K562 (cell line): Measurements from ENCODE around the gene APC2. TPM values are rescaled to one million over a fixed set of nuclear protein-coding genes. Genes with fewer than 3 reads are reported as not detected.
A peak's percentile ranks its signal among the peaks of the same experiment; 100 is the strongest.

Experiments
- ESRRA ChIP-seq: fragments of 450-650 bp; IDR thresholded peaks from 2 replicates; pipeline ENCODE4 v1.6.1; 2014; ENCODE audit warnings: low read depth, mild to moderate bottlenecking, moderate library complexity, borderline replicate concordance
- GTF2E2 ChIP-seq: fragments of 200-800 bp; sonication (Bioruptor generic); IDR thresholded peaks from 2 replicates; pipeline ENCODE4 v1.6.1; 2016; ENCODE audit warnings: missing genetic modification characterization, missing compliant biosample characterization
- KAT2B ChIP-seq: IDR thresholded peaks from one replicate; pipeline ENCODE4 v1.6.1; 2012; ENCODE audit warnings: low read depth, mild to moderate bottlenecking, control low read depth, inconsistent platforms, low read length, moderate library complexity
- RAD51 ChIP-seq: fragments of 450-650 bp; IDR thresholded peaks from 2 replicates; pipeline ENCODE4 v1.7.1; 2016; ENCODE audit warnings: low read depth, mild to moderate bottlenecking, borderline replicate concordance
- RBM17 ChIP-seq: fragments of 200-400 bp; formaldehyde crosslinking; IDR thresholded peaks from 2 replicates; pipeline ENCODE4 v1.6.1; 2017; ENCODE audit warnings: low read depth, mild to moderate bottlenecking, low read length, borderline replicate concordance
- SUPT5H ChIP-seq: fragments of 450-650 bp; IDR thresholded peaks from 2 replicates; pipeline ENCODE4 v1.6.1; 2016
- TCF3 ChIP-seq: sonication (generic); formaldehyde crosslinking; IDR thresholded peaks from 2 replicates; pipeline ENCODE4 v1.4.0; 2020; ENCODE audit warnings: mild to moderate bottlenecking, missing genetic modification reagents
- ZNF282 ChIP-seq: sonication (generic); formaldehyde crosslinking; IDR thresholded peaks from 2 replicates; pipeline ENCODE4 v1.8.1; 2023; ENCODE audit warnings: missing genetic modification reagents
- polyA plus RNA-seq, 8 experiments: library from polyadenylated mRNA; depleted of rRNA in 4 of 8; stranded (reverse) in 5 of 8; unstranded in 3 of 8; fragments of >200 nt; fragmentation: Nextera tagmentation in 2 of 8; fragmentation: Illumina TruSeq in 1 of 8; extraction: Ambion mirVana in 2 of 8; extraction: Trizol in 1 of 8; gene quantifications; 2 replicates each; pipeline versions ENCODE4 v1.2.1 to v1.2.3, GENCODE V29; 2011 to 2014; ENCODE audit warnings: inconsistent platforms in 1 of 8, missing spikeins in 1 of 8
- total RNA-seq, 7 experiments: library from RNA; depleted of rRNA in 6 of 7; stranded (reverse); fragments of >200 nt in 6 of 7; fragmentation: Illumina TruSeq in 2 of 7; extraction: Trizol in 2 of 7; gene quantifications; 2 replicates each; pipeline versions ENCODE4 v1.2.1 to v1.2.3, GENCODE V29; 2011 to 2021; ENCODE audit warnings: low replicate concordance in 1 of 7
- TF ChIP-seq, protein P1 (sequence below): sonication (generic); formaldehyde crosslinking; IDR thresholded peaks from 2 replicates; pipeline ENCODE4 v1.8.0; 2023; ENCODE audit warnings: mild to moderate bottlenecking, missing genetic modification reagents
- TF ChIP-seq, protein P2 (sequence below): fragments of 450-650 bp; IDR thresholded peaks from 2 replicates; pipeline ENCODE4 v1.6.1; 2016; ENCODE audit warnings: antibody characterized with exemption
- TF ChIP-seq, protein P3 (sequence below): sonication (generic); formaldehyde crosslinking; IDR thresholded peaks from 2 replicates; pipeline ENCODE4 v1.8.0; 2022; ENCODE audit warnings: mild to moderate bottlenecking, missing genetic modification reagents
- TF ChIP-seq, protein P4 (sequence below), 3 experiments: fragments of 200-800 bp in 1 of 3; sonication (Bioruptor generic) in 1 of 3; sonication (generic) in 1 of 3; formaldehyde crosslinking in 1 of 3; IDR thresholded peaks; 2 replicates each; pipeline versions ENCODE4 v1.6.1 to v1.8.0; 2016 to 2022; ENCODE audit warnings: mild to moderate bottlenecking in 2 of 3, missing compliant biosample characterization in 2 of 3, missing genetic modification characterization in 2 of 3, missing genetic modification reagents in 1 of 3
- TF ChIP-seq, protein P5 (sequence below): fragments of 450-650 bp; IDR thresholded peaks from 2 replicates; pipeline ENCODE4 v1.6.1; 2016; ENCODE audit warnings: low read depth, mild to moderate bottlenecking, moderate library complexity
- TF ChIP-seq, protein P6 (sequence below): fragments of 250-450 bp; sonication (Bioruptor Pico); IDR thresholded peaks from 2 replicates; pipeline ENCODE4 v1.8.0; 2021; ENCODE audit warnings: moderate library complexity, mild to moderate bottlenecking, inconsistent platforms

Gene APC2
- total and polyA plus RNA-seq, 9 of the 15 experiments (the other 6 are each of a cell fraction or from before 2014, with no cell fraction given), result 0.01 to 0.40 (median 0.05) TPM; not detected in 3

DNA sequence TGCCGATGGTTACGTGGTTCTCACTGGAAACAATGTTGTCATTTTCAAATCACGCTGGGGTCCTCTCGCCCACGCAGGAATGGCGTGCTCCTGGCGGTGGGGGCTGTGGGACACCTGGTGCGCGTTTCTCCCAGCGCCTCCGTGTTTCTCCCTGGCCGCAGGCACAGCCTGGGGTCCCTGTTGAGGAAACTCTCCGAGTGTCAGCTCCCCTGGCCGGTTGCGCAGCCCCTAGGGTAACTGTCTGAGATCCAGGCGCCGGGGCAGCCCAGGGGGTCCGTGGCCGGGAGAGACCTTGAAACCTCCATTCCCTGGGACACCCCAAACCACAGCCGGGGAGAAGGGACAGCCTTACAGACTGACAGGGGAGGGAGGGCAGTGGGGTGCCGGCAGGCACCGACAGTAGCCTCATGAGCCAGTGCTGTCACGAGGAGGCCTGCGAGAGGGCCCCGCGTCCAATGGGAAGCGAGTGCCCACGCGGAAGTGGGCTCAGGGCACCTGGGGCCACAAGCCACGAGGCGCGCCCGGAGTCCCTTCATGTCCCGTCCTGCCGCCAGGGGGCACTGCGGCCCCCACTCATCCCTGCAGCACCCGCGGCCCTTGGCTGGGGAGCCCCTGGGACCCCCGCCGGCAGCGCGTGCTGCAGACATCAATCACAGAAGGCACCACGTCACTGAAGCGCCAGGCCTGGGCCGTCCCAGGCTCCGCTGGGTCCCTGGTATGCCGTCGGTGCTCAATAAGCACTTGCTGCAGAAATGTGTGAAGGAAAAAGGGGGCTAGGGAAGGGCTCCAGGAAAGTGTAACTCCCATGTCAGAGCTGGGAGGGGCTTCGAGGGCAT, 53.4 kb downstream of the APC2 start (continued):
- TF ChIP-seq, protein P1, sequence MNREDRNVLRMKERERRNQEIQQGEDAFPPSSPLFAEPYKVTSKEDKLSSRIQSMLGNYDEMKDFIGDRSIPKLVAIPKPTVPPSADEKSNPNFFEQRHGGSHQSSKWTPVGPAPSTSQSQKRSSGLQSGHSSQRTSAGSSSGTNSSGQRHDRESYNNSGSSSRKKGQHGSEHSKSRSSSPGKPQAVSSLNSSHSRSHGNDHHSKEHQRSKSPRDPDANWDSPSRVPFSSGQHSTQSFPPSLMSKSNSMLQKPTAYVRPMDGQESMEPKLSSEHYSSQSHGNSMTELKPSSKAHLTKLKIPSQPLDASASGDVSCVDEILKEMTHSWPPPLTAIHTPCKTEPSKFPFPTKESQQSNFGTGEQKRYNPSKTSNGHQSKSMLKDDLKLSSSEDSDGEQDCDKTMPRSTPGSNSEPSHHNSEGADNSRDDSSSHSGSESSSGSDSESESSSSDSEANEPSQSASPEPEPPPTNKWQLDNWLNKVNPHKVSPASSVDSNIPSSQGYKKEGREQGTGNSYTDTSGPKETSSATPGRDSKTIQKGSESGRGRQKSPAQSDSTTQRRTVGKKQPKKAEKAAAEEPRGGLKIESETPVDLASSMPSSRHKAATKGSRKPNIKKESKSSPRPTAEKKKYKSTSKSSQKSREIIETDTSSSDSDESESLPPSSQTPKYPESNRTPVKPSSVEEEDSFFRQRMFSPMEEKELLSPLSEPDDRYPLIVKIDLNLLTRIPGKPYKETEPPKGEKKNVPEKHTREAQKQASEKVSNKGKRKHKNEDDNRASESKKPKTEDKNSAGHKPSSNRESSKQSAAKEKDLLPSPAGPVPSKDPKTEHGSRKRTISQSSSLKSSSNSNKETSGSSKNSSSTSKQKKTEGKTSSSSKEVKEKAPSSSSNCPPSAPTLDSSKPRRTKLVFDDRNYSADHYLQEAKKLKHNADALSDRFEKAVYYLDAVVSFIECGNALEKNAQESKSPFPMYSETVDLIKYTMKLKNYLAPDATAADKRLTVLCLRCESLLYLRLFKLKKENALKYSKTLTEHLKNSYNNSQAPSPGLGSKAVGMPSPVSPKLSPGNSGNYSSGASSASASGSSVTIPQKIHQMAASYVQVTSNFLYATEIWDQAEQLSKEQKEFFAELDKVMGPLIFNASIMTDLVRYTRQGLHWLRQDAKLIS (CRISPR knock-in tag), result peak; percentile 94
- peak; percentile 95 for TF ChIP-seq ZNF282 (CRISPR knock-in tag)
- TF ChIP-seq, protein P2, sequence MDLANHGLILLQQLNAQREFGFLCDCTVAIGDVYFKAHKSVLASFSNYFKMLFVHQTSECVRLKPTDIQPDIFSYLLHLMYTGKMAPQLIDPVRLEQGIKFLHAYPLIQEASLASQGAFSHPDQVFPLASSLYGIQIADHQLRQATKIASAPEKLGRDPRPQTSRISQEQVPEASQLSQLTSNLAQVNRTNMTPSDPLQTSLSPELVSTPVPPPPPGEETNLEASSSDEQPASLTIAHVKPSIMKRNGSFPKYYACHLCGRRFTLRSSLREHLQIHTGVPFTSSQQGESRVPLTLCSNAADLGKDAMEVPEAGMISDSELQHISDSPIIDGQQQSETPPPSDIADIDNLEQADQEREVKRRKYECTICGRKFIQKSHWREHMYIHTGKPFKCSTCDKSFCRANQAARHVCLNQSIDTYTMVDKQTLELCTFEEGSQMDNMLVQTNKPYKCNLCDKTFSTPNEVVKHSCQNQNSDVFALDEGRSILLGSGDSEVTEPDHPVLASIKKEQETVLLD, result peak; percentile 43; the same call in 1 of the 2 replicates
- TF ChIP-seq, protein P3, sequence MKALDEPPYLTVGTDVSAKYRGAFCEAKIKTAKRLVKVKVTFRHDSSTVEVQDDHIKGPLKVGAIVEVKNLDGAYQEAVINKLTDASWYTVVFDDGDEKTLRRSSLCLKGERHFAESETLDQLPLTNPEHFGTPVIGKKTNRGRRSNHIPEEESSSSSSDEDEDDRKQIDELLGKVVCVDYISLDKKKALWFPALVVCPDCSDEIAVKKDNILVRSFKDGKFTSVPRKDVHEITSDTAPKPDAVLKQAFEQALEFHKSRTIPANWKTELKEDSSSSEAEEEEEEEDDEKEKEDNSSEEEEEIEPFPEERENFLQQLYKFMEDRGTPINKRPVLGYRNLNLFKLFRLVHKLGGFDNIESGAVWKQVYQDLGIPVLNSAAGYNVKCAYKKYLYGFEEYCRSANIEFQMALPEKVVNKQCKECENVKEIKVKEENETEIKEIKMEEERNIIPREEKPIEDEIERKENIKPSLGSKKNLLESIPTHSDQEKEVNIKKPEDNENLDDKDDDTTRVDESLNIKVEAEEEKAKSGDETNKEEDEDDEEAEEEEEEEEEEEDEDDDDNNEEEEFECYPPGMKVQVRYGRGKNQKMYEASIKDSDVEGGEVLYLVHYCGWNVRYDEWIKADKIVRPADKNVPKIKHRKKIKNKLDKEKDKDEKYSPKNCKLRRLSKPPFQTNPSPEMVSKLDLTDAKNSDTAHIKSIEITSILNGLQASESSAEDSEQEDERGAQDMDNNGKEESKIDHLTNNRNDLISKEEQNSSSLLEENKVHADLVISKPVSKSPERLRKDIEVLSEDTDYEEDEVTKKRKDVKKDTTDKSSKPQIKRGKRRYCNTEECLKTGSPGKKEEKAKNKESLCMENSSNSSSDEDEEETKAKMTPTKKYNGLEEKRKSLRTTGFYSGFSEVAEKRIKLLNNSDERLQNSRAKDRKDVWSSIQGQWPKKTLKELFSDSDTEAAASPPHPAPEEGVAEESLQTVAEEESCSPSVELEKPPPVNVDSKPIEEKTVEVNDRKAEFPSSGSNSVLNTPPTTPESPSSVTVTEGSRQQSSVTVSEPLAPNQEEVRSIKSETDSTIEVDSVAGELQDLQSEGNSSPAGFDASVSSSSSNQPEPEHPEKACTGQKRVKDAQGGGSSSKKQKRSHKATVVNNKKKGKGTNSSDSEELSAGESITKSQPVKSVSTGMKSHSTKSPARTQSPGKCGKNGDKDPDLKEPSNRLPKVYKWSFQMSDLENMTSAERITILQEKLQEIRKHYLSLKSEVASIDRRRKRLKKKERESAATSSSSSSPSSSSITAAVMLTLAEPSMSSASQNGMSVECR (CRISPR knock-in tag), result peak; percentile 75
- TF ChIP-seq RAD51, result peak; percentile 48; the same call in 1 of the 2 replicates
- TF ChIP-seq, protein P4, sequence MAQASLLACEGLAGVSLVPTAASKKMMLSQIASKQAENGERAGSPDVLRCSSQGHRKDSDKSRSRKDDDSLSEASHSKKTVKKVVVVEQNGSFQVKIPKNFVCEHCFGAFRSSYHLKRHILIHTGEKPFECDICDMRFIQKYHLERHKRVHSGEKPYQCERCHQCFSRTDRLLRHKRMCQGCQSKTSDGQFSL (CRISPR knock-in tag; IDR thresholded peaks at IDR 0.05), result no peak
- TF ChIP-seq, protein P4 (tag; IDR thresholded peaks at IDR 0.05), result no peak
- TF ChIP-seq SUPT5H, result 0 out of 2 replicates have a peak, but pooled peaks have one; percentile 59
- TF ChIP-seq KAT2B, result no peak
- peak; percentile 80 for TF ChIP-seq ESRRA
- no peak for TF ChIP-seq RBM17
- 0 out of 2 replicates have a peak, but pooled peaks have one; percentile 29 for TF ChIP-seq GTF2E2 (tag)
- TF ChIP-seq, protein P5, sequence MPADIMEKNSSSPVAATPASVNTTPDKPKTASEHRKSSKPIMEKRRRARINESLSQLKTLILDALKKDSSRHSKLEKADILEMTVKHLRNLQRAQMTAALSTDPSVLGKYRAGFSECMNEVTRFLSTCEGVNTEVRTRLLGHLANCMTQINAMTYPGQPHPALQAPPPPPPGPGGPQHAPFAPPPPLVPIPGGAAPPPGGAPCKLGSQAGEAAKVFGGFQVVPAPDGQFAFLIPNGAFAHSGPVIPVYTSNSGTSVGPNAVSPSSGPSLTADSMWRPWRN, result no peak
- 0 out of 2 replicates have a peak, but pooled peaks have one; percentile 12 for TF ChIP-seq TCF3 (CRISPR knock-in tag)
- TF ChIP-seq, protein P6, sequence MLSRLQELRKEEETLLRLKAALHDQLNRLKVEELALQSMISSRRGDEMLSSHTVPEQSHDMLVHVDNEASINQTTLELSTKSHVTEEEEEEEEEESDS, result no peak
